ENCODE measurements around the gene ARID3B.
"Not testable (repeated sequence)": the region's sequence is repeated elsewhere in the genome, so short reads cannot be mapped to it uniquely, and the experiment has no call there.

Gene ARID3B

DNA sequence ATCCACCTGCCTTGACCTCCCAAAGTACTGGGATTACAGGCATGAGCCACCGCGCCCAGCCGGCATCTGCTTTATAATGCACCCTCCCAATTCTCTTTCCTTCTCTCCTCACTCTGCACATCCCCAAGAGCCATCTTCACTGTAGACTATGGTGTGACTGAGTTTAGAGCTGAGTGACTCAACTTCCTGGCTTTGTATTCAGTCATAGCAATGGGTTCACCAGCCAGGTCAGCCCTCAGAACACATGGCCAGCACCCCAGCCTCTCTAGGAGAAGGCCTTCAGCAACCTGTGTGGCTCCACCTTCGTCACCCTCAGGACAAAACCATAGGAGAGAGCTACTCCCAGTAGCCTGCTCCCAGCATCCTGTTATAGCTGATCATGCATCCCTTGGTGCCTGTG is 33.0 kb downstream of the ARID3B start:
- DNase-seq = no peak

DNA sequence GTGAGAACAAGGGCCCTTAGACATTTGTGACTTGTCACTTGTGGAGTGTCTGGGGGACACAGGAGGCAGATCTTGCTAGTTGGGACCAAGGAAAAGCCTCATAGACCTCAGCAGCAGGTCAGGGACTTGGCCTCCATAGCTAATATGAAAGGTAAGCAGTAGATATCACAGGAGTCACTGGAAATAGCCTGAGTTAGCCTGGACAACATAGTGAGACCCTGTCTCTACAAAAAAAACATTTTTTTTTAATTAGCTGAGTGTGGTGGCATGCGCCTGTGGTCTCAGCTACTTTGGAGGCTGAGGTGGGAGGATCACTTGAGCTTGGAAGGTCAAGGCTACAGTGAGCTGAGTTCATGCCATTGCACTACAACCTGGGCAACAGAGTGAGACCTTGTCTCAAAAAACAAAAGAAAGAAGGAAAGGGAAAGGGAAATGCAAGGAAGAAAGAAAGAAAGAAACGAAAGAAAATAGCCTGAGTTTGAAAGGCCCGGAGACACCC is 37.5 kb downstream of the ARID3B start:
- no peak for DNase-seq

DNA sequence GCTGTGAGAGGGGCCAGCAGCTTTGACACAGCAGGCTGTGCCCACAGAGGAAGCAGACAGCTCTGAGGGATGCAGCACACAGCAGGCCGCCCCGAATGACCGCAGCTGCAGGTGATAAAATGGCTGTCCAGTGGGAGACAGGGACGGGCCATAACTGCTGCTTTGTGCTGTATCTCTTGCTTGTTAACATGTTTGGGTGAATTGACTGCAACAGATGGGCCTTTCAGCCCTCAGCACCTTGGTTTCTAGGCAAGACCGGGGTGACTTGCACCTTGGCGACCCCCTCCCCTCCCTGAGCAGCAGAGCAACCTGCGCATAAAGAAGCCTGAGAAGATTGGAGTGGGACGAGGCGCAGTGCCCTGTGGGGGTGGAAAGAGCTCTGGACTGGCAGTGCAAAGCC is 38.0 kb downstream of the ARID3B start:
- DNase-seq = no peak

DNA sequence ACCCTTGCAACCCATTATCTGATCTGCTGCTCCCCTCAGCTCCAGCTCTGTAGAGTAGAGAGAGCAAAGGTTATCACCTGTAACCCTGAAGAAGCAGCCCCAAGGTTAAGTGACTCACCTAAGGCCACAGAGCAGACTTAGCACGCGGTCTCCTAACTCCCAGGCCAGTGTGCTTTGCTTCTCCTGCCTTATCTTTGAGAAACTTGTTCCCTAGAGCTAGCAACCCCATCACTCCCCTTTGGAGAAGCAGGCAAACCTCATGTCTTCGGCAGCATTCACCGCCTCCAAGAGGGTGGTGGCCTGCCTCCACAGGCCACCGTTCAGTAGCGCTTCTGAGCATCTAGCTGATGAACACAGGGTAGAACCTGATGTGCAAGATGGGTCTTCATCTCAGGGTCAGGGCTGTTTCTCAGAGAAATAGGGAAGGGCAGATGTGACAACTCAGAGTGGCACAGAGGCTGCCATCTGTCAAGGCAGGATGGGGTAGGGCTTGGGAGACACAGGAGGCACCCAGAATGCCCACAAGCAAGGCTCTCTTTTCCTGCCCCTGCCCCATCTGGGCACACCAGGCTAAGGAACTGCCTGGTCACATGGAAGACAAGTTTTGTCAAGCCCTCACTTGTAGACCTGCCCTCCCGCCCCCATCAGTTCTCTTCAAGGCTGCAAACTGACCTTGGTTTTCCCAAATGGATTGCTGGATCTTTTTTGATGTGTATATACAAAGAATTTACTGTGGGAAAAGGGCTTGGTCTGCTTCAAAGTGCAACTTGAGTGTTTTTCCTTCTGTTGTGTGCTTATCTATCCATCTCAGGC is 39.7 kb downstream of the ARID3B start:
- DNase-seq = no peak

DNA sequence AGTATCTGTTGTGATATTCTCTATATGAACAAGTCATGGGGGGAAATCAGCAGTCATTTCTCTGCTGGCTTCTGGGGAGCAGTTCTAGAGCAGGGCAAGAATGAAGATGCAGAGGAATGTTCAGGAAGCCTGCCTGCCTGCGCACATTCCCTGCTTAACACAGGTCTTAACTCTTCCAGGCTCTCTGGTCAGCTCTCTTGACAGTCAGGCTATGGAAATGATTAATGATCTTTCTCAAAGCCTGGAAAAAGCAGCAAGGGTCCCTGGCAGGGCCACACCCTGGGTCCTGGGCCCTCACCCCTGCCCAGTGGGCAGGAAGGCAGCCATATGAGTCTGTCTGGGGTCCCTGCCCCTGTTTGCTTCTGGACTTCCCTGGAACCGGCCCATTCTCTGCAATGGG is 43.2 kb downstream of the ARID3B start:
- no peak for DNase-seq

DNA sequence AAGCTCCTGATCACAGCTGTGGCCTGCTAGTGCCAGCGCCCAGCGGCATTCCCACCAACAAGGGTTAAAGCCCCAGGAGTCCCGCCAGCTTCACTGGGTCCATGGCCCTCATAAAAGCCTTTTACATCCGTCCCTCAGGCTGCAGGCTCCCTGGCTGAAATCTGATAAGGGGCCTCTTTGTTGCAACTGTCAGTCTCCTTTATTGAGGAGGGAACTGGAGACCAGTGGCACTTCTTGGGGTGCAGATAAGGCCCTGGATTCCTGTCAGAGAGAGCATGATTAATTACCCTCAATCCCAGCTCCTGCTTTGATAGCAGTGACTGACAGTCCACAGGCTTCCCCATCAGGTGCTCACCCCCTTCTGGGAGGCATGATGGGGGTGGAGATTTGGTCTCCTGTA is 43.8 kb downstream of the ARID3B start:
- no peak for DNase-seq

DNA sequence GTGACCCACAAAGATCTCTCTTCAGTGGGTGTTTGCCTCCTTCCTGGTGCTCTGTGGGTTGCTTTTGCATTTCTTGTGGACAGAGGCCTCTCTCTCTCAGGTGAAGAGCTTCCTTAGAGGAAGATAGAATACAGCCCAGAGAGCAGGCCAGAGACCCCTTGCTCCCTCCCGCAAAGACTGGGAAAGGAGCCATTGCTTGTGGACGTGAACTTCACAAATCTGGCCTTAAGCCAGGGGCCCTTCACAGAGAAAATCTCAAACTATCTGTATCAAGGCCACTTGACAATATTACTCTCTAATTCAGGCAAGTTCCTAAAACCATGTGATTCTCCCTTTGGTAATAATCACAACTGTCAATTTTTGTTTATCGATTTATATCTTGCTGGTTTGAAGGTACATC is 44.2 kb downstream of the ARID3B start:
- DNase-seq = no peak

DNA sequence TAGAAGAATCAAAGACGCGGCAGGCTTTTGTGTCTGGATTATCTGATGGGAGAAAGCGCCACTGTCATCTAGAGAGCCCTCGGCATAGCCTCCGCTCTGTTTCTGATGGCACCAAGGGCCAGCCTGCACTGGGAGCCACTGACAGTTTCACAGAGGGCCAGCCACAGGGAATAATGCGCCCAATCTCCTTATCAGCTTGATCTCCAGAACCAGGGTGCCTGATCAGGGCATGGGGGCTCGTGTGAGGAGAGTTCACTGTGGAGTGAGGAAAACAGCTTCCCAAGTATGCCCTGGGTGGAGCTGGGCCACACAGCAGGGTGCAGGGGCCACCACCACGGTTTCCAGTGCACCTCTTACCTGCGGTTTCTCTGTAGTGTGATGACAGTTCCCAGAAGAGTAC is 44.8 kb downstream of the ARID3B start:
- no peak for DNase-seq

DNA sequence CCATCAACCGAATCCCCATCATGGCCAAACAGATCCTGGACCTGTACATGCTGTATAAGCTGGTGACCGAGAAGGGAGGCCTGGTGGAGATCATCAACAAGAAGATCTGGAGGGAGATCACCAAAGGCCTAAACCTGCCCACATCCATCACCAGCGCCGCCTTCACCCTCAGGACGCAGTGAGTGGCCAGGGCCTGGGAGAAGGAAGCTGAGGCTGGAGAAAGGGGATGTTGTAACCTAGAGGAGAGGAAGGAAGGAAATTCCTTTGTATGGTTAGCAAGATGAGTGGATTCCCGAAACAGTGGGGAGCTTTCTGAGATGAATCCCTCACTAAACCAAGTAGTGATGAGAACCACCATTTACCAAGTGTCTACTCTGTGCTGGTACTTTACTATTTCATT is 48.8 kb downstream of the ARID3B start:
- DNase-seq = no peak

DNA sequence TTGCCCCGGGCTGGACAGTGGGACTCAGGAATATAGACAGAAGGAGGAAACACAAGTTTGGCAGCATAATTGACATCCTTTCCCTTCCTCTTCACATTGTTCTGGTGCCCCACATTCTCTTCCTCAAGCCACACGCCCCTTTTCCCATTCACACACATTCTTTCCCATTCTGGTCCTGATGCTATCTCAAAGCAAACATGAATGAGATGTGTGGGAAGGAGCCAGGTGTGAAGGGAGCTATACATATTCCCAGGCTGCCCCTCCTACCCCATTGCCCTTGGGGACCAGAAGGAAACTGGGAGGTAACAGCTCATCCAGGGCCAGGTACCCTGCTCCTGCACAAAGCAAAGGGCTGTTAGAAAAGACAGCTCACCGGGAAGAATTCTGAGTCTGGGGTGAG is 51.2 kb downstream of the ARID3B start:
- DNase-seq = no peak

DNA sequence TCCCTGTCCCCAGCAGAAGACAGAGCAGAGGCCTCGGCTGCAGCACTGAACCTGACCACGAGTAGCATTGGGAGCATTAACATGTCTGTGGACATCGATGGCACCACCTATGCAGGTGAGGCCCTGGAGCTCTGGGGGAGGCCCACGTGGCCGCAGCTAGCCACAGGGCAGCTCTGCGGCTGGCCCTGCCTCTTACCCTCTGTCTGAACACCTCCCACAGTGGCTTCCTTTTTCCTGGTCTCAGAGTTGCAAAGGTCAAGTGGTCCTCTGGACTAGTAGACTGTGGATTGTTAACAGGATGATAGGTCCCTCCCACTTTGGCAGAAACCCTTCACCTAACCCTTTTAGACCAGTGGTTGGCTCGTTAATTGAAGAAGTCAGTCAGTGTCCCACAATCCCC is 52.1 kb downstream of the ARID3B start:
- DNase-seq = no peak

DNA sequence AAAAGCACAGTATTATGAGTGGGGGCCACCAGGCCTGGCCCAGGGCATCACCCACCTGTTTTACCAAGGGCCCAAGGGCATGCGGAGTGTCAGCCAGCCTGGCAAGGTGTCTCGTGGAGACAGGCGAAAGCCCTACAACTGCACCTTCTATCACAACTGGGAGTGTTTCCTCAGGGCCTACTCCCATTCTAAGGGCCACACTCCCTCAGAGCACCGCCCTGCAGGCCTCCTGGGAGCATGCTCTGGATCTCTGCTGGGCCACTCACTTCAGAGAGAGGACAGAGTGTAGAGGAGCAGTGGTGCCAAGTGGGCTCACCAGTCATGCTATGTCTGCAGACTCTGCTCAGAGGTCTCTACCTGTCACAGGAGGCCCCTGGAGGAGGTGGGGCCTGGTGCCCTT is 53.4 kb downstream of the ARID3B start:
- no peak for DNase-seq

DNA sequence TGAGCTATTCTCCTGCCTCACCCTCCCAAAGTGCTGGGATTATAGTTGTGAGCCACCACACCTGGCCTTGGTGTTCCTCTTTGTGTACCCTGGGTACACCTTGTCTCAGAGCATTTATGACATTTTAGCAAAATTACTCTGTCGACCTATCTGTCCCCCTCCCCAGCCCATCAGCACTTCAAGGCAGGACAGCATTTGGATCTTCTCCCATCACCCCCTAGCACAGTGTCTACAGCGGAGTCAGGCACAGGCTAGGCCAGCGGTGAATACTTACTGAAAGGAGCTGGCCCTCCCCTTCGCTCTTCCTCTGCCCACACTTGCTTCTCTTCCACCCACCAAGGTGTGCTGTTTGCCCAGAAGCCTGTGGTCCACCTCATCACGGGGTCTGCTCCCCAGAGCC is 54.3 kb downstream of the ARID3B start:
- no peak for DNase-seq

DNA sequence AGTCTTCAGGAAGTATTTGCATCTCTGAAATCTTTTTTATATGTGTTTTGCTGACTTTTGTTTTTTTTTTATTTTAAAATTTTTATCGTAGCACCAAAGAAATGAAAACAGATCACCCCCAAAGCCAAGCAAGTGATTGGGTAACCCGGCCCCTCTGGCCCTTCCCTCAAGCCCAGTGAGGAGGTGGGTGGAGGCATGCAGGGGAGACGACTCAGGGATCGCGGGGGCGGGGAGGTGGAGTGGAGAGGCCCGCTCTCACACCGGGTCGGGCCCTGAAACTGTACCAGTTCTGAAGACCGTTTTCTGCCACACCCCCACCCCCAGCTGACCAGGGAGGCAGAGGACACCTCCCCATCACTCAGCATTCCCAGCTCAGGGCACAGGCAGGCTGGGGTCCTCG is 55.7 kb downstream of the ARID3B start:
- not testable (repeated sequence) for DNase-seq

DNA sequence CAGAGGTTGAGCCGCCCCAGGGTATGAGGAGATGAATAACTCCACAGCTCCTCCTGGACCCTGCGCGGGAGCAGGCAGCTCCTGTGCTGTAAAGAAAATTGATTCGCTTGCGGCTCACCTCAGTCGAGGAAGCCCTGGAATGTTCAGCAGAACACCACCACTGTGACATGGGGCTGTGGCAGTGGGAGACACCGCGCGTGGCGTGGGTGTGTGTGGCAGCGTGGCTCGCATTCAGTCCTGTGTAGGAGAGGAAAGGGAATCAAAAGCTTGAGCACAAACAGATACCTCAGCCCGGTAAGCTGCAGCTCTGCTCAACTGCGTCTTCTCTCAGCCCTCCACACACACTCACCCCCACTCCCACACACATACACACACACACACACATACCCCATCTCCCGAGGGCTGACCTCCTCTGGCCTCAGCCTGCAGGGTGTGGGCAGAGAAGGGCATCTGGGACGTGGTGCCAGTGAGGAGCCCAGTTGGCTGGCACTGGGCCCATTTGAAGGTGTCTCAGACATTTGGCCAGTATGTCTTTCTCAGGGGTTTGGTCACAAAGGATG is 56.2 kb downstream of the ARID3B start:
- not testable (repeated sequence) for DNase-seq

DNA sequence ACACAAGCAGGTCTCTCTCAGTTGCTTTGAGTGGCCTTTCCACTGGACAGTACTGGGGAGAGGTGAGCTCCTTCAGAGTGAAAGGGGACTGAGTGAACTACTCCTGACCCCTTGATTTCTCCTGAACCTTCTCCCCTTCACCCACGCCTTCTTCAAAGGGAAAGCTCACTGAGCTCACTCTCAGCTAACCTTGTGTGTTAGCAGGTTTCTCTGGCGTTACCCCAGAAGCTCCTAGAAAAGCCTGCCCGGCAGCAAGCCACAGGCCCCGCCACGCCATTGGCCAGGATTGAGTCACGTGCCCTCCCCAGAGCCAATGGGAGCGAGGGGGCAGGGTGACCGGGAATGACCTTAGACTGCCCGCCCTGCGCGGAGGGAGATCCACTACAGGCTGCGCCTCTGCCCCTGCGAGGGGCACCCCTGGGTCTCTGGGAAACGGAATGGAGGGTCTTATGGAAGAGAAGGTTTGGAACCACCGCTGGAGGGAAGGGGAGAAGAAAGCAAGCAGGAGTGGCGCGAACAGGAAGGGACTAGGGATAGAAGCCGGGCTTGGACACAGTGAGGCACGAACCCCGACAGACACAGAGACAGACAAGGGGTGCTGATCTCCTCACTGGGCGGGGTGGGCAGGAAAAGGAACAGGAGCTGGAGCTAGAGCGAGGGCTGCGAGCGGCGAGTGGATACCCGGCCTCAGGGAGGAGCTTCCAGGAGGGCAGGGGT is 57.3 kb downstream of the ARID3B start:
- DNase-seq = peak; percentile 89

DNA sequence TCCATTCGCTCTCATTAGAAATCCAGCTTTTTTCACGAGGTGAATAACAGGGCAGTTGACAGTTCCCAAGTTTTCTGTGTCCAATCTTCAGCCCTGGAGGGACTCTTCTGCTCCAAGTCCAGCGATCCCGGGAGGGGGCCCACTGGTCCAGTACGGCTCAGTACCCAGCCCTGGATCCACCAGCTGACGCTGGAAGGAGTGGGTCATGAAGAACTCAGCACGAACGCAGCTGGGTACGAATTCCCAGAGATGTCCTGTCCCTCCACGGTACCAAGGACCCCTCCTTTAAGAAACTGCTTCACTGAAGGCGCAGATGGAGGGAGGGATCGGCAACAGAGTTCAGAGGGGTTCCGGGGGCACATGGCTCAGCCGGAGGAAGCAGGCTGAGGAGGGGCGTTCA is 58.1 kb downstream of the ARID3B start:
- DNase-seq = no peak

DNA sequence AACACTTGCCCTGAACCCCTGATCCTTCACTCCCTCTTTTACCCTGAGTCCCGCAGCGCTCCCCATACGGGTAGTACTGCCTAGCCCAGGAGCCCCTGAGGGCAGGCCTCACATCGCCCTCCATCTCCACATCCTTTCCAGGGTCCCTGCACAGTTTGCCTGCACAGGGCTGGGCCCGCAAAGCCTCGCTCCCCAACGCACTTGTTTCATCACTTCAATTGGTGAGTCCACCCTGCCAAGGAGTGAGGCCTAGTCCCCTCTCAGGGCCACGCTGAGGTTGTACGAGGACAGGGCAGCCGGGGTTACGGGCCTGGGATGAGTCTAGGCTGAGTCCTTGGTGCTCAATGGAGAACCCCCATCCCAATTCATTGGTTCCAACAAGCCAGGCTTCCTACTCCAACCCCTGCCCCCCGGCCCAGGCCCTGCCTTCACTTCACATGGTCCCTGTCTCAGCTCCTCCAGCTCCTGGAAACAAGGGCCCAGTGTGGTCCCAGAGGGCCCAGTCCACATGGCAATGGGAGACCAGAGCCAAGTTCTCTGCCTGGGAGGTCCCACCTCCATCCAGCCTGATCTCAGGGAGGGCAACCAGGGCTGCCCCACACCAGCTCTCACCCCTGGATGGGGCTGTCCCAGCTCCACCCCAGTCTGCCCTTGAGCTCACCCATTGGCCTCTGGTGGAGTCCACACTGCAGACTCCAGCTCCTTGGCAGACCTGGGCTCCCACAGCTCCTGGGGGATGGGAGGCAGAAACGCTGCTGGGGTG is 62.2 kb downstream of the ARID3B start:
- DNase-seq = no peak

DNA sequence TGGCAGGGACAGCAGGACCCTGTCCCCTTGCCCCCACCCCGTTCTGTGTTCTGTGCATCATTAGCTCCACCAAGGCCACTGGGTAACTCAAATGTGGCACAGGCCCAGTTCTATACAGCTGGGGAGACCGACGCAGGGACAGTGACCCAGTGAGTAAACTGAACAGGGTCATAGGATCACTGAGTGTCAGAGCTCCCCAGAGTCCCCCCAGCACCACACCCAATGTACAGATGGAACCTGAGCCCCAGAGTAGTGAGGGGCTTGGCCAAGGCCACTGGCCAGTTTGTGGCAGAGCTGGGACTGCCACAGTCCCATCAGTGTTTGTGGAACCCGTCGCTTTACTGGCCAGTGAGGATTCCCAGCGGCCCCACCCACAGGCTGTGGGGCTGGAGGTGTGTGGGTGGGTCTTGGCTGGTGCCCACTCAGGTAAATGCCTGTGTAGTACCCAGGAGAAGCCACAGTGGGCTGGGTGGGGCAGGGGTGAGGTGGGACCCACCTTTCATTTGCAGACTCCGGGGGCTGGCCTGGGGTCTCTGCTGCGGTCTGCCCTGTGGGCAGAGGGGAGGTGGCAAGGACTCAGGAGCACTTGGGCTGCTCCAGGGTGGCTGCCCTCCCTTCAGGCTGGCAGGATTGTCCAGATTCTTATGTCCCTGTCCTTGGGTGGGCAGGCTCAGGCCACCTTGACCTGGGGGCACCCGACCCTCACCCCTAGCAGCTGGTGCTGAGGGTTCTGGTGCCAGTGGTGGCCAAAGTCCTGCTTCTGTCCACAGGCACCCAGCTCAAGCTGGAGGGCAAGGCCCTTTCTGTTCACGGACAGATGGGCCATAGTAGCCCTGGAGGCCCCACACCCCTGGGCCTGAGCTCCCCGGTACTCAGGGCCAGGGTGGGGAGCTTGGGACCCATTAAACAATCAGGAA is 63.0 kb downstream of the ARID3B start:
- no peak for DNase-seq

DNA sequence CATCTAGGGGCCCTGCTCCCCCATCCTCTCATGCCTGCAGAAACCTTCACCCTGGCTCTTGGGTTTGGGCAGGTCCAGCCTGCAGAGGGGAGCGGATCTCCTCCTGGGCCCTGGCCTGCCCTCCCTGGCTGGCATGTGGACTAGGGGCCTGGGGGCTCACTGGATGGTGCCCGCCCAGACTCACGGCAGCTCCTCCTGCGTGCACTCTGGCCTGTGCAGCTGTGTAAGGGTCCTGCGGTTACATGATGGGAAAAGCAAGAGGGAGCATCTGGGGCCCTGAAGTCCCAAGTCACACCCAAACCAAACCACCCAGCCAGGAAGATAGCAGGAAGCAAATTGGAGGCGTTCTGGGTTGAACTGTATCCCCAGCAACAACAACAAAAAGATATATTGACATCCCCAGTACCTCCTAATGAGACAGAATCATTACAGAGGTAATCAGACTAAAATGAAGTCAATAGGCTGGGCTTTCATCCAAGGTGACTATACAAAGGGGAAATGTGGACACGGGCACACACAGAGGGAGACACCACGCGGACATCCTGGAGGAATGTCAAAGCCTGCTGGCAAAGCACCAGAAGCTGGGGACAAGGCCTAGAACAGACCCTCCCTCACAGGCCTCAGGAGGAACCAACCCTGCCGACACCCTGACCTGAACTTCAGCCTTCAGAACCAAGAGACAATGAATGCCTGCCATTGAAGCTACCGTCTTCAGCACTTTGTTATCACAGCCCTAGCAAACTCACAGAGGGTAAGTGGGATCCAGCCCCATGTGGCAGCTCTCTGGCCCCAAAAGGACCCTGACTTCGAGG is 64.2 kb downstream of the ARID3B start:
- DNase-seq = no peak

DNA sequence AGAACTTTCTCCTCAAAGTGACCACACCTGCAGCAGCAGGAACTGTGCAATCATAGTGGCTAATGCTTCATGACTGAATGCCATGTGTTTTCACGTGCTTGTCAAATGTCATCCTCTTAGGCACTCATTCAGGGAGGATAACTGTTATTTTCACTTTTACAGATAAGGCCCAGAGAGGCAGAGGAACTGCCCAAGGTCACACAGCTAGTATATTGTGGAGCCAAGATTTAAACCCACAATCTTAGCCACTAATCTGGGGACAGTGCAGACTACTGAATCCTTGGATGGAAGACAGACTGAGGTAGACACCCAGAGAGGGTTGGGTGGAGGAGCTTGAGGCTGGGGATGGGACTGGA is 64.8 kb downstream of the ARID3B start:
- no peak for DNase-seq
